Bladder microvascular endothelial cell (primary cell): ENCODE data around the gene SLC17A1. TPM values are rescaled to one million over a fixed set of nuclear protein-coding genes. Genes with fewer than 3 reads are reported as not detected.

ENCODE experiments used
- total RNA-seq: library from RNA; depleted of rRNA; stranded (reverse); fragments of >200 nt; gene quantifications from 2 replicates; pipeline ENCODE4 v1.2.3, GENCODE V29; 2014

Gene SLC17A1
- total RNA-seq, result not detected in 2 replicates

GRCh38 chr6:25831532-25832306 lies at the start of gene SLC17A1:
Gene SLC17A1, minus strand, starts transcription at chr6:25832052. Its CDS starts 1,495 bp downstream, at chr6:25830557.

GRCh38 chr6:25874118-25874517 lies 42.3 kb upstream of the SLC17A1 start, which contains the start of gene SLC17A3:
Gene SLC17A3, minus strand, starts transcription at chr6:25874243. Its CDS starts 5,856 bp downstream, at chr6:25868387.

GRCh38 chr6:25754535-25754934 lies 77.3 kb downstream of the SLC17A1 start, which contains the start of gene SLC17A4:
Gene SLC17A4, plus strand, starts transcription at chr6:25754742. Its CDS starts 7,221 bp downstream, at chr6:25761963.

Other genes starting within 250 kb of the SLC17A1 start
- gene SCGN, start 179.8 kb downstream of the SLC17A1 start, total RNA-seq, result not detected in 2 replicates
- gene SLC17A4, start 77.3 kb downstream of the SLC17A1 start, total RNA-seq, result not detected in 2 replicates
- gene SLC17A3, start 42.2 kb upstream of the SLC17A1 start, total RNA-seq, result not detected in 2 replicates
- gene SLC17A2, start 98.6 kb upstream of the SLC17A1 start, total RNA-seq, result not detected in 2 replicates
- 6.8 and 8.2 TPM in 2 replicates for gene TRIM38, start 130.8 kb upstream of the SLC17A1 start, total RNA-seq